Measurements from ENCODE around the gene NIBAN1. TPM values are rescaled to one million over a fixed set of nuclear protein-coding genes. Genes with fewer than 3 reads are reported as not detected.

The NIBAN1 gene
- total RNA-seq, 1 experiment from 2014 or later, result 5.9 TPM

DNA sequence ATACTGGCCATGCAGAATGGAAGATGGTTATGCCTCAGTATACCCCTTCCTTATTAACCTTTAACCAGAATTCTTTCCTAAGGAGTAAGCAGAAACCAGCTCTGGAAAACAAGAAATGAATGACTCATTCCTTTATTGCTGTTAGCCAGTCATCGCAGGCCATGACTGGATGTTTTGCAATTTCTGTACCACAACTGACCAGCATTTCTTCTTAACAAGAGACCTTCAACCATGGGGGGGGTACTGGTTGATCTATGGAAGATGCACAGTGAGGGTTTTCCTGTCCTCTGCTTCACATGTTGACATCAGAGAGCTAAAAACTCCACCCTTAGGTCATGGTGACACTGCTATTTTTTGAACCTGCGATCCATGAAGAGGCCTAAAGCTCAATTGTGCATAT, 43.0 kb upstream of the NIBAN1 start:
- Histone ChIP-seq H2BK12ac (ENCODE audit: insufficient read length, low read depth, low read length) (no peak overlapping the region), H3K79me1 (ENCODE audit: insufficient read depth, low read depth, low read length, poor library complexity, severe bottlenecking) (no peaks in the 10 kb centered on the region), H3K4me1 (ENCODE audit: insufficient read depth, low read length) (no peaks in the 10 kb centered on the region), H4K5ac (ENCODE audit: insufficient read length, low read depth, low read length) (no peak overlapping the region), H3K27ac (ENCODE audit: insufficient read length, low read depth, low read length) (no peak overlapping the region), H2BK20ac (ENCODE audit: low read depth, low read length, poor library complexity, severe bottlenecking) (no peak overlapping the region), H3K9me3 (ENCODE audit: control insufficient read depth, low read depth, low read length) (no peaks in the 10 kb centered on the region), H3K27me3 (ENCODE audit: insufficient read depth, low read length) (no peaks in the 10 kb centered on the region), H3K79me2 (ENCODE audit: insufficient read depth, low read length) (no peaks in the 10 kb centered on the region), H3K23me2 (ENCODE audit: insufficient read length, low read depth, low read length, poor library complexity, severe bottlenecking) (no peaks in the 10 kb centered on the region), H4K91ac (ENCODE audit: insufficient read length, low read depth, low read length) (no peak overlapping the region), H3K56ac (ENCODE audit: insufficient read length, low read depth, low read length) (no peak overlapping the region), H3K4me2 (ENCODE audit: insufficient read depth, insufficient read length, low read length) (no peak overlapping the region), H4K8ac (replicated peaks; ENCODE audit: insufficient read length, low read depth, low read length) (no peak overlapping the region), H3K4ac (ENCODE audit: low read depth, low read length) (no peak overlapping the region), H3K9ac (ENCODE audit: extremely low read depth, insufficient read length, low read length) (no peak overlapping the region), H2AK5ac (ENCODE audit: insufficient read length, low read length) (no peak overlapping the region), H3T11ph (ENCODE audit: low read length) (no peak overlapping the region), H2BK15ac (ENCODE audit: low read depth, low read length) (no peak overlapping the region), H4K20me1 (ENCODE audit: control insufficient read depth, insufficient read depth, insufficient read length) (no peaks in the 10 kb centered on the region), H3K18ac (ENCODE audit: insufficient read length, low read depth, low read length) (no peak overlapping the region), H2BK5ac (ENCODE audit: insufficient read length, low read length) (no peak overlapping the region), H3K23ac (ENCODE audit: insufficient read length, low read depth, low read length) (no peak overlapping the region), H3K14ac (ENCODE audit: insufficient read depth, low read length) (no peak overlapping the region), H2BK120ac (ENCODE audit: low read depth, low read length, poor library complexity, severe bottlenecking) (no peak overlapping the region), H2AFZ (ENCODE audit: low read length) (no peak overlapping the region)
- no peaks in the 10 kb centered on the region for H3K27me3 Mint-ChIP-seq (ENCODE audit: low read depth)
- H3K4me3 Mint-ChIP-seq, result no peak overlapping the region
- H3K4me1 Mint-ChIP-seq, result peaks cover 3% of the 10 kb centered on the region in 2 experiments; a peak in 1 of 4 replicates
- no peaks in the 10 kb centered on the region for H3K9me3 Mint-ChIP-seq
- DNase-seq, result no peak
- WGBS (ENCODE audit: extremely low coverage, insufficient read length, low lambda C conversion rate), result no CpG with 5 or more reads among the region's 2 CpGs
- H3K27ac Mint-ChIP-seq, result no peak overlapping the region
- H3K36me3 Mint-ChIP-seq (ENCODE audit: insufficient read depth in 1 of 3, low read depth in 3 of 3), result no peaks in the 10 kb centered on the region
- TF ChIP-seq, protein P1, sequence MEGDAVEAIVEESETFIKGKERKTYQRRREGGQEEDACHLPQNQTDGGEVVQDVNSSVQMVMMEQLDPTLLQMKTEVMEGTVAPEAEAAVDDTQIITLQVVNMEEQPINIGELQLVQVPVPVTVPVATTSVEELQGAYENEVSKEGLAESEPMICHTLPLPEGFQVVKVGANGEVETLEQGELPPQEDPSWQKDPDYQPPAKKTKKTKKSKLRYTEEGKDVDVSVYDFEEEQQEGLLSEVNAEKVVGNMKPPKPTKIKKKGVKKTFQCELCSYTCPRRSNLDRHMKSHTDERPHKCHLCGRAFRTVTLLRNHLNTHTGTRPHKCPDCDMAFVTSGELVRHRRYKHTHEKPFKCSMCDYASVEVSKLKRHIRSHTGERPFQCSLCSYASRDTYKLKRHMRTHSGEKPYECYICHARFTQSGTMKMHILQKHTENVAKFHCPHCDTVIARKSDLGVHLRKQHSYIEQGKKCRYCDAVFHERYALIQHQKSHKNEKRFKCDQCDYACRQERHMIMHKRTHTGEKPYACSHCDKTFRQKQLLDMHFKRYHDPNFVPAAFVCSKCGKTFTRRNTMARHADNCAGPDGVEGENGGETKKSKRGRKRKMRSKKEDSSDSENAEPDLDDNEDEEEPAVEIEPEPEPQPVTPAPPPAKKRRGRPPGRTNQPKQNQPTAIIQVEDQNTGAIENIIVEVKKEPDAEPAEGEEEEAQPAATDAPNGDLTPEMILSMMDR (conservative IDR thresholded peaks at IDR 0.05), result no peak

Data from H9 (cell line).